Caco-2 (cell line): ENCODE results near the gene ITGA11. TPM values are rescaled to one million over a fixed set of nuclear protein-coding genes. Genes with fewer than 3 reads are reported as not detected.

Source experiments
- BruUV-seq: library from RNA; stranded (reverse); fragments of 400-500 nt; replicated peaks from 2 replicates; lab custom pipeline; 2021; lab: Mats Ljungman, UMichigan
- CTCF ChIA-PET: fragments of 300-600 bp; sonication (Branson Sonifier 250); formaldehyde crosslinking; loops from one replicate; lab custom pipeline; 2022; ENCODE audit warnings: antibody characterized with exemption; lab: Charles Lee
- POLR2A ChIA-PET: fragments of 300-600 bp; sonication (Branson Sonifier 250); formaldehyde crosslinking; loops from one replicate; lab custom pipeline; 2022; ENCODE audit warnings: antibody characterized with exemption; lab: Charles Lee
- DNase-seq, 2 experiments: peaks; one replicate each; pipeline versions ENCODE4 v3.0.0 to v3.0.0-alpha.2; 2020 to 2022
- H3K27me3 ChIP-seq: replicated peaks from 2 replicates; pipeline ENCODE4 v1.6.0; 2011; ENCODE audit warnings: low read length; ENCODE audit not compliant: control insufficient read depth, insufficient read depth
- H3K36me3 ChIP-seq: 2 replicates; pipeline ENCODE4 v1.5.1; 2011; ENCODE audit warnings: low read length; ENCODE audit not compliant: control insufficient read depth, insufficient read depth
- H3K4me1 ChIP-seq: fragments of 250-450 bp; sonication (Bioruptor Pico); 2 replicates; pipeline ENCODE4 v1.5.1; 2020; ENCODE audit warnings: mild to moderate bottlenecking
- H3K4me3 ChIP-seq: 2 replicates; pipeline ENCODE4 v1.5.1; 2011; ENCODE audit warnings: low read depth, mild to moderate bottlenecking, control low read depth, low read length
- H3K9me3 ChIP-seq: fragments of 250-450 bp; sonication (Bioruptor Pico); 2 replicates; pipeline ENCODE4 v1.5.1; 2020; ENCODE audit warnings: mild to moderate bottlenecking, moderate library complexity
- H3K27ac Mint-ChIP-seq: one replicate; pipeline ENCODE4 v1.8.0; 2022; ENCODE audit warnings: mixed read lengths; ENCODE audit not compliant: unreplicated experiment
- H3K27me3 Mint-ChIP-seq: one replicate; pipeline ENCODE4 v1.8.0; 2022; ENCODE audit warnings: mixed read lengths; ENCODE audit not compliant: insufficient read depth, unreplicated experiment
- H3K36me3 Mint-ChIP-seq: one replicate; pipeline ENCODE4 v1.8.0; 2022; ENCODE audit warnings: mild to moderate bottlenecking, mixed read lengths; ENCODE audit not compliant: insufficient read depth, unreplicated experiment
- H3K4me1 Mint-ChIP-seq: one replicate; pipeline ENCODE4 v1.8.0; 2022; ENCODE audit warnings: low read depth, mixed read lengths; ENCODE audit not compliant: unreplicated experiment
- H3K4me3 Mint-ChIP-seq: one replicate; pipeline ENCODE4 v1.8.0; 2022; ENCODE audit warnings: mild to moderate bottlenecking, moderate library complexity, mixed read lengths; ENCODE audit not compliant: unreplicated experiment
- H3K9me3 Mint-ChIP-seq: one replicate; pipeline ENCODE4 v1.8.0; 2022; ENCODE audit warnings: mixed read lengths; ENCODE audit not compliant: unreplicated experiment
- intact Hi-C: fragments of 100-400 bp; cut with micrococcal nuclease; formaldehyde crosslinking; loops from one replicate; pipeline ENCODE4 v1.10.0; 2022; ENCODE audit not compliant: unreplicated experiment
- total RNA-seq: library from RNA; stranded (reverse); gene quantifications from 2 replicates; pipeline ENCODE4 v1.2.3, GENCODE V29; 2022
- TF ChIP-seq, protein P1 (sequence below), 2 experiments: fragments of 200-600 bp in 1 of 2; IDR thresholded peaks; 1 replicate in 1 of 2; 2 replicates in 1 of 2; pipeline versions ENCODE4 v1.5.1 to v1.8.0; 2011 to 2022; ENCODE audit warnings: antibody characterized with exemption in 1 of 2, control low read depth in 1 of 2, inconsistent platforms in 1 of 2, low read depth in 1 of 2, low read length in 1 of 2, mild to moderate bottlenecking in 1 of 2, moderate library complexity in 1 of 2; ENCODE audit not compliant: insufficient read depth in 1 of 2, severe bottlenecking in 1 of 2, unreplicated experiment in 1 of 2

Gene ITGA11
- total RNA-seq, 1 experiment from 2014 or later = 0.18 TPM

DNA sequence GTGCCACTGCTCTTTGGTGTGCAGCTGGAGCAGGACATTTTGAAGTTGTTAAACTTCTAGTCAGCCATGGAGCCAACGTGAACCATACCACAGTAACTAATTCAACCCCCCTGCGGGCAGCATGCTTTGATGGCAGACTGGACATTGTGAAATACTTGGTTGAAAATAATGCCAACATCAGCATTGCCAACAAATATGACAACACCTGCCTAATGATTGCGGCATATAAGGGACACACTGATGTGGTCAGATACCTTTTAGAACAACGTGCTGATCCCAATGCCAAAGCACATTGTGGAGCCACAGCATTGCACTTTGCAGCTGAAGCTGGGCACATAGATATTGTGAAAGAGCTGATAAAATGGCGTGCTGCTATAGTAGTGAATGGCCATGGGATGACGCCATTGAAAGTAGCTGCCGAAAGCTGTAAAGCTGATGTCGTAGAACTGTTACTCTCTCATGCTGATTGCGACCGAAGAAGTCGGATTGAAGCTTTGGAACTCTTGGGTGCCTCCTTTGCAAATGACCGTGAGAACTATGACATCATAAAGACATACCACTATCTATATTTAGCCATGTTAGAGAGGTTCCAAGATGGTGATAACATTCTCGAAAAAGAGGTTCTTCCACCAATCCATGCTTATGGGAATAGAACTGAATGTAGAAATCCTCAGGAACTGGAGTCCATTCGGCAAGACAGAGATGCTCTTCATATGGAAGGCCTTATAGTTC, 142.2 kb downstream of the ITGA11 start:
- BruUV-seq = no TSS peak
- Histone ChIP-seq H3K4me3 (no peak overlapping the region), H3K27me3 (no peaks in the 10 kb centered on the region), H3K9me3 (no peaks in the 10 kb centered on the region; the same call in 1 of the 2 replicates), H3K4me1 (peaks cover 3% of the 10 kb centered on the region; the same call in 1 of the 2 replicates), H3K36me3 (no peaks in the 10 kb centered on the region)
- Mint-ChIP-seq H3K4me1 (no peaks in the 10 kb centered on the region), H3K9me3 (no peaks in the 10 kb centered on the region), H3K27me3 (no peaks in the 10 kb centered on the region), H3K4me3 (no peak overlapping the region), H3K36me3 (peaks cover 52% of the 10 kb centered on the region), H3K27ac (no peak overlapping the region)
- intact Hi-C loops = no loop called here
- CTCF ChIA-PET = no interaction called here
- POLR2A ChIA-PET = no interaction called here
- DNase-seq = no peak
- TF ChIP-seq, protein P1, sequence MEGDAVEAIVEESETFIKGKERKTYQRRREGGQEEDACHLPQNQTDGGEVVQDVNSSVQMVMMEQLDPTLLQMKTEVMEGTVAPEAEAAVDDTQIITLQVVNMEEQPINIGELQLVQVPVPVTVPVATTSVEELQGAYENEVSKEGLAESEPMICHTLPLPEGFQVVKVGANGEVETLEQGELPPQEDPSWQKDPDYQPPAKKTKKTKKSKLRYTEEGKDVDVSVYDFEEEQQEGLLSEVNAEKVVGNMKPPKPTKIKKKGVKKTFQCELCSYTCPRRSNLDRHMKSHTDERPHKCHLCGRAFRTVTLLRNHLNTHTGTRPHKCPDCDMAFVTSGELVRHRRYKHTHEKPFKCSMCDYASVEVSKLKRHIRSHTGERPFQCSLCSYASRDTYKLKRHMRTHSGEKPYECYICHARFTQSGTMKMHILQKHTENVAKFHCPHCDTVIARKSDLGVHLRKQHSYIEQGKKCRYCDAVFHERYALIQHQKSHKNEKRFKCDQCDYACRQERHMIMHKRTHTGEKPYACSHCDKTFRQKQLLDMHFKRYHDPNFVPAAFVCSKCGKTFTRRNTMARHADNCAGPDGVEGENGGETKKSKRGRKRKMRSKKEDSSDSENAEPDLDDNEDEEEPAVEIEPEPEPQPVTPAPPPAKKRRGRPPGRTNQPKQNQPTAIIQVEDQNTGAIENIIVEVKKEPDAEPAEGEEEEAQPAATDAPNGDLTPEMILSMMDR (IDR thresholded peaks at IDR 0.05; ENCODE audit: insufficient read depth in 1 of 2, low read depth in 1 of 2, low read length in 1 of 2, severe bottlenecking in 1 of 2, unreplicated experiment in 1 of 2) = no peak

DNA sequence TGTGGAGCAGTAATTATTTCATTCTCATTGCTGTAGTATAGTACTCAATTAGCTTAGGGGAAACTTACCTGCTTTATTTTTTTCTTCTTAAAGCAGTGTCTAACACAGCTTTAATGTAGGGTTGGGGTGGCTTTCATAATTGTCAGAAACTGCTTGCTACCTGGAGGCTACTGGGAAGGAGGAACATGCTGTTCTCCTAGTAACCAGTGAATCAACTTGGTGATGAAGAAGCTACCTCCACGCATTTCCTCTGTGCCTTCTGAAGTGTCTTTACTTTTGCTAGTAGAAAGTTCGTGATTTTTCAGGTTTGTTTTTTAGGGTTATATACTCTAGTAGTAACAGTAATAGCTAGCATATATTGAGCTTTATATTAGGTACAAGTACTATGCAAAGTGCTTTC, 142.9 kb downstream of the ITGA11 start:
- Mint-ChIP-seq H3K27ac (no peak overlapping the region), H3K4me3 (no peak overlapping the region), H3K27me3 (no peaks in the 10 kb centered on the region), H3K9me3 (no peaks in the 10 kb centered on the region), H3K36me3 (peaks cover 57% of the 10 kb centered on the region), H3K4me1 (no peaks in the 10 kb centered on the region)
- peaks cover 4% of the 10 kb centered on the region; the same call in 1 of the 2 replicates for H3K4me1 ChIP-seq
- intact Hi-C loops = no loop called here
- TF ChIP-seq, protein P1 (IDR thresholded peaks at IDR 0.05; ENCODE audit: insufficient read depth in 1 of 2, low read depth in 1 of 2, low read length in 1 of 2, severe bottlenecking in 1 of 2, unreplicated experiment in 1 of 2) = no peak
- no peaks in the 10 kb centered on the region for H3K36me3 ChIP-seq
- DNase-seq = no peak
- CTCF ChIA-PET = no interaction called here
- H3K4me3 ChIP-seq = no peak overlapping the region
- POLR2A ChIA-PET = no interaction called here
- no peaks in the 10 kb centered on the region for H3K27me3 ChIP-seq
- no peaks in the 10 kb centered on the region; the same call in 1 of the 2 replicates for H3K9me3 ChIP-seq
- BruUV-seq = no TSS peak

DNA sequence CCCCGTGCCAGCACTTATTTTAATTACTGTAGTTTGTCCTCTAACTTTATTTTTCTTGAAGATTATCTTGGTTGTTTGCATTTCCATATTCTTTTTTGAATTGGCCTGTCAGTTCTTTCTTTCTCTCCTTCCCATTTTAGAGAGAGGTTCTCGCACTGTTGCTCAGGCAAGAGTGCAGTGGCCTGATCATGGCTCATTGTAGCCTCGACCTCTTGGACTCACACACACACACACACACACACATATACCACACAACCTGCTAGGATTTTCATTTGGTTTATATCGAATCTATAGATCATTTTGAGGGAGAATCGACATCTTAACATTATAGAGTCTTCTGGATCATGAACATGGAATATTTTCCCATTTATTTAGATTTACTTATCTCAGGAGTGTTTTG, 145.7 kb downstream of the ITGA11 start:
- TF ChIP-seq, protein P1 (IDR thresholded peaks at IDR 0.05; ENCODE audit: insufficient read depth in 1 of 2, low read depth in 1 of 2, low read length in 1 of 2, severe bottlenecking in 1 of 2, unreplicated experiment in 1 of 2) = no peak
- no peak overlapping the region for H3K4me3 Mint-ChIP-seq
- no peak overlapping the region for H3K4me3 ChIP-seq
- ChIA-PET CTCF (no interaction called here), POLR2A (no interaction called here)
- DNase-seq = no peak
- BruUV-seq = no TSS peak
- H3K27me3 ChIP-seq = no peaks in the 10 kb centered on the region
- peaks cover 4% of the 10 kb centered on the region; the same call in 1 of the 2 replicates for H3K4me1 ChIP-seq
- H3K9me3 Mint-ChIP-seq = no peaks in the 10 kb centered on the region
- no peaks in the 10 kb centered on the region for H3K36me3 ChIP-seq
- intact Hi-C loops = no loop called here
- no peaks in the 10 kb centered on the region; the same call in 1 of the 2 replicates for H3K9me3 ChIP-seq
- peaks cover 8% of the 10 kb centered on the region for H3K4me1 Mint-ChIP-seq
- H3K27me3 Mint-ChIP-seq = no peaks in the 10 kb centered on the region
- H3K36me3 Mint-ChIP-seq = peaks cover 51% of the 10 kb centered on the region
- no peak overlapping the region for H3K27ac Mint-ChIP-seq
